ENCODE measurements around the gene KPNA3.

The KPNA3 gene

GRCh38 chr13:49784886-49785570, 7.5 kb downstream of the KPNA3 start:
- no peak for TF ChIP-seq ZFX (IDR thresholded peaks at IDR 0.05; ENCODE audit: borderline replicate concordance)
- TF ChIP-seq, protein P1, sequence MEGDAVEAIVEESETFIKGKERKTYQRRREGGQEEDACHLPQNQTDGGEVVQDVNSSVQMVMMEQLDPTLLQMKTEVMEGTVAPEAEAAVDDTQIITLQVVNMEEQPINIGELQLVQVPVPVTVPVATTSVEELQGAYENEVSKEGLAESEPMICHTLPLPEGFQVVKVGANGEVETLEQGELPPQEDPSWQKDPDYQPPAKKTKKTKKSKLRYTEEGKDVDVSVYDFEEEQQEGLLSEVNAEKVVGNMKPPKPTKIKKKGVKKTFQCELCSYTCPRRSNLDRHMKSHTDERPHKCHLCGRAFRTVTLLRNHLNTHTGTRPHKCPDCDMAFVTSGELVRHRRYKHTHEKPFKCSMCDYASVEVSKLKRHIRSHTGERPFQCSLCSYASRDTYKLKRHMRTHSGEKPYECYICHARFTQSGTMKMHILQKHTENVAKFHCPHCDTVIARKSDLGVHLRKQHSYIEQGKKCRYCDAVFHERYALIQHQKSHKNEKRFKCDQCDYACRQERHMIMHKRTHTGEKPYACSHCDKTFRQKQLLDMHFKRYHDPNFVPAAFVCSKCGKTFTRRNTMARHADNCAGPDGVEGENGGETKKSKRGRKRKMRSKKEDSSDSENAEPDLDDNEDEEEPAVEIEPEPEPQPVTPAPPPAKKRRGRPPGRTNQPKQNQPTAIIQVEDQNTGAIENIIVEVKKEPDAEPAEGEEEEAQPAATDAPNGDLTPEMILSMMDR (IDR thresholded peaks at IDR 0.05): no peak
- H3K27ac ChIP-seq: no peak overlapping the region

- H3K27ac ChIP-seq: no peak overlapping the region
- TF ChIP-seq, protein P1 (IDR thresholded peaks at IDR 0.05): no peak
- TF ChIP-seq ZFX (IDR thresholded peaks at IDR 0.05; ENCODE audit: borderline replicate concordance): no peak
Observed at GRCh38 chr13:49783865-49784264, 8.6 kb downstream of the KPNA3 start.

DNA sequence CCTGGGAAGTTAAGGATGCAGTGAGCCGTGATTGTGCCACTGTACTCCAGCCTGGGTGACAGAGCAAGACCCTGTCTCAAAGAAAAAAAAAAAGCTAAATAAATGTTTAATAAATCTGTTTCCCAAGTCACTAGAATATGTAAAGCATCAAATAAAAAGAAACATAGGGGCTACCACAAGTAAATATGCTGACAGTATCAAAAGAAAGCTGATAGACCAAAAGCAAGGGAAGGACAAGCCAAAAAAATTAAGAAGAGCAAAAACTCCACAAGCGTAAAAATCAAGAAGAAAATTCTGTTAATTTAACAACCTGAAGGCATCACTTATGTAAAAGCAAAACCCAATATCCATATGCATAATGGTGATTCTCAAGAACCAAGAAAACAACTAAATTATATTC, 9.7 kb downstream of the KPNA3 start:
- TF ChIP-seq, protein P1 (IDR thresholded peaks at IDR 0.05): no peak
- no peak for TF ChIP-seq ZFX (IDR thresholded peaks at IDR 0.05; ENCODE audit: borderline replicate concordance)
- no peak overlapping the region for H3K27ac ChIP-seq

DNA sequence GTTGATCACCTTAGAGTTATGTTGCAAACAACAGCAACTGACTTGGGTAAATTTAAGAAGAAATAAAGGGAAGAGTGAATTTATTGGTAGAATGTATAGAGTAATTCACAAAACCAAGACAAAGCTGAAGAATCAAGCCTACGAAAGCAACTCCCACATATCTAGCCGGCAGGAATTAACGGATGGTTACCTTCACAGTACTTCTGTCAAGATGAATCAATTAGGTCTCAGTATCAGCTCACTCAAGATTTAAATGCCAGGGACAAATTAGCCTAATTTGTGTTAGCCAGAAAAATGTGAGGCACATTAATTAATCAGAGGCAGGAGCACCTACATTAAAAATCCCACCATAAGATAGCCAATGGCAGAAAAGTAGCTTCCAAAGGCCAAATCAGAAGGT, 10.7 kb downstream of the KPNA3 start:
- no peak overlapping the region for H3K27ac ChIP-seq
- no peak for TF ChIP-seq ZFX (IDR thresholded peaks at IDR 0.05; ENCODE audit: borderline replicate concordance)
- TF ChIP-seq, protein P1 (IDR thresholded peaks at IDR 0.05): no peak

- H3K27ac ChIP-seq: no peak overlapping the region
- TF ChIP-seq, protein P1 (IDR thresholded peaks at IDR 0.05): no peak
- TF ChIP-seq ZFX (IDR thresholded peaks at IDR 0.05; ENCODE audit: borderline replicate concordance): no peak
Observed at GRCh38 chr13:49779721-49780120, 12.8 kb downstream of the KPNA3 start.

- no peak for TF ChIP-seq ZFX (IDR thresholded peaks at IDR 0.05; ENCODE audit: borderline replicate concordance)
- TF ChIP-seq, protein P1 (IDR thresholded peaks at IDR 0.05): no peak
- no peak overlapping the region for H3K27ac ChIP-seq
Observed at GRCh38 chr13:49777746-49778614, 14.5 kb downstream of the KPNA3 start.

DNA sequence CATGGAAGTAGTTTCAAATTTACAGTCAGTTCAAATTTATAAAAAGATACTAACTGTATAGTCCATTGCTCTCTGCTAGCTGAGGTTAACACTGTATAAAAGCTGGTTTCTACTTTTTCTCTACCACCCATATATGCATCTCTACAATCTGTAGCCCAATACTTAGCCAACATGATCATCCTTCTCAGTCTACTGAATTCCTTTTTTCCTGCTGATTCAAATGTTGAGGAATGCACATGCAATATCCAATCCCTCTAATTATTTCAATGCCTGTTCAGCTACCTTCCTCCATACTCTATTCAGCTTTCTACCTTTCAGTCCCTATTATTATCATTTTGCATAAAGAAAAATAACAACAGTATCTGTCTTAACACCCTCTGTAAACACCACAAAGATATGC, 15.6 kb downstream of the KPNA3 start:
- TF ChIP-seq, protein P1 (IDR thresholded peaks at IDR 0.05): no peak
- no peak for TF ChIP-seq ZFX (IDR thresholded peaks at IDR 0.05; ENCODE audit: borderline replicate concordance)
- no peak overlapping the region for H3K27ac ChIP-seq

Data from 22Rv1 (cell line).